NCI-H1092 treated with DMSO at 0.1 percent for 48 hours (cell line): ENCODE results near the gene IL1R2.
"Not testable (repeated sequence)": the region's sequence is repeated elsewhere in the genome, so short reads cannot be mapped to it uniquely, and the experiment has no call there.

Source experiments
- DNase-seq: peaks from one replicate; lab custom pipeline; 2025; lab: John Stamatoyannopoulos, UW

The IL1R2 gene

GRCh38 chr2:102060792-102061191 lies 69.0 kb downstream of the IL1R2 start:
- DNase-seq: no peak

GRCh38 chr2:102061286-102061699 lies 69.5 kb downstream of the IL1R2 start:
- DNase-seq: no peak

- no peak for DNase-seq
These were observed 70.4 kb downstream of the IL1R2 start for GRCh38 chr2:102061962-102062795.

GRCh38 chr2:102062802-102063201 lies 71.0 kb downstream of the IL1R2 start:
- DNase-seq: no peak

GRCh38 chr2:102063487-102063911 lies 71.7 kb downstream of the IL1R2 start:
- no peak for DNase-seq

- DNase-seq: no peak
These were observed 72.3 kb downstream of the IL1R2 start for GRCh38 chr2:102063941-102064678.

- no peak for DNase-seq
These were observed 73.2 kb downstream of the IL1R2 start for GRCh38 chr2:102064679-102065674.

GRCh38 chr2:102065675-102066252 lies 74.0 kb downstream of the IL1R2 start:
- no peak for DNase-seq

- no peak for DNase-seq
These were observed 74.8 kb downstream of the IL1R2 start for GRCh38 chr2:102066554-102066953.

GRCh38 chr2:102068126-102068525 lies 76.4 kb downstream of the IL1R2 start:
- not testable (repeated sequence) for DNase-seq

- DNase-seq: no peak
These were observed 77.7 kb downstream of the IL1R2 start for GRCh38 chr2:102069311-102069974.

- DNase-seq: no peak
These were observed 78.4 kb downstream of the IL1R2 start for GRCh38 chr2:102070058-102070642.

GRCh38 chr2:102072741-102073140 lies 81.0 kb downstream of the IL1R2 start:
- no peak for DNase-seq

- no peak for DNase-seq
These were observed 81.5 kb downstream of the IL1R2 start for GRCh38 chr2:102073168-102073724.

- no peak for DNase-seq
These were observed 82.5 kb downstream of the IL1R2 start for GRCh38 chr2:102074152-102074783.

- no peak for DNase-seq
These were observed 83.7 kb downstream of the IL1R2 start for GRCh38 chr2:102075479-102075878.

GRCh38 chr2:102076512-102076911 lies 84.8 kb downstream of the IL1R2 start:
- DNase-seq: no peak
